Measurements from ENCODE around the gene C11orf24.
"Not testable (repeated sequence)": the region's sequence is repeated elsewhere in the genome, so short reads cannot be mapped to it uniquely, and the experiment has no call there.

The C11orf24 gene

GRCh38 chr11:68269414-68270081 lies 2.2 kb downstream of the C11orf24 start:
- DNase-seq, result no peak

GRCh38 chr11:68267881-68268240 lies 3.9 kb downstream of the C11orf24 start:
- DNase-seq, result no peak

GRCh38 chr11:68266936-68267880 lies 4.6 kb downstream of the C11orf24 start:
- DNase-seq, result no peak

GRCh38 chr11:68266121-68266891 lies 5.5 kb downstream of the C11orf24 start:
- peak; percentile 41 to 51 for DNase-seq

GRCh38 chr11:68264741-68265540 lies 6.8 kb downstream of the C11orf24 start:
- DNase-seq, result no peak

- no peak for DNase-seq
Observed at GRCh38 chr11:68264244-68264643, 7.5 kb downstream of the C11orf24 start.

- no peak for DNase-seq
Observed at GRCh38 chr11:68263444-68264035, 8.2 kb downstream of the C11orf24 start.

GRCh38 chr11:68262544-68262827 lies 9.3 kb downstream of the C11orf24 start:
- DNase-seq, result no peak

GRCh38 chr11:68261749-68262543 lies 9.8 kb downstream of the C11orf24 start:
- DNase-seq, result no peak

GRCh38 chr11:68261006-68261405 lies 10.8 kb downstream of the C11orf24 start:
- no peak for DNase-seq

GRCh38 chr11:68260484-68260883 lies 11.3 kb downstream of the C11orf24 start:
- DNase-seq, result no peak

GRCh38 chr11:68259122-68259959 lies 12.4 kb downstream of the C11orf24 start:
- DNase-seq, result no peak

- no peak for DNase-seq
Observed at GRCh38 chr11:68258363-68258765, 13.4 kb downstream of the C11orf24 start.

- peak; percentile 88 to 89 for DNase-seq
Observed at GRCh38 chr11:68257477-68258362, 14.1 kb downstream of the C11orf24 start.

GRCh38 chr11:68256331-68256741 lies 15.4 kb downstream of the C11orf24 start:
- DNase-seq, result no peak

- no peak for DNase-seq
Observed at GRCh38 chr11:68255526-68255925, 16.2 kb downstream of the C11orf24 start.

- DNase-seq, result no peak
Observed at GRCh38 chr11:68254421-68254820, 17.4 kb downstream of the C11orf24 start.

GRCh38 chr11:68251765-68252164 lies 20.0 kb downstream of the C11orf24 start:
- DNase-seq, result no peak

GRCh38 chr11:68244912-68245311 lies 26.9 kb downstream of the C11orf24 start:
- DNase-seq, result not testable (repeated sequence)
